SIG-M5 (cell line): Measurements from ENCODE around the gene PPP1R12A.
"Not testable (repeated sequence)": the region's sequence is repeated elsewhere in the genome, so short reads cannot be mapped to it uniquely, and the experiment has no call there.

Experiments used
- DNase-seq: peaks from one replicate; lab custom pipeline; 2025; lab: John Stamatoyannopoulos, UW

Gene PPP1R12A

GRCh38 chr12:79891506-79892162, 43.3 kb downstream of the PPP1R12A start:
- no peak for DNase-seq

GRCh38 chr12:79887890-79888289, 47.0 kb downstream of the PPP1R12A start:
- no peak for DNase-seq

DNA sequence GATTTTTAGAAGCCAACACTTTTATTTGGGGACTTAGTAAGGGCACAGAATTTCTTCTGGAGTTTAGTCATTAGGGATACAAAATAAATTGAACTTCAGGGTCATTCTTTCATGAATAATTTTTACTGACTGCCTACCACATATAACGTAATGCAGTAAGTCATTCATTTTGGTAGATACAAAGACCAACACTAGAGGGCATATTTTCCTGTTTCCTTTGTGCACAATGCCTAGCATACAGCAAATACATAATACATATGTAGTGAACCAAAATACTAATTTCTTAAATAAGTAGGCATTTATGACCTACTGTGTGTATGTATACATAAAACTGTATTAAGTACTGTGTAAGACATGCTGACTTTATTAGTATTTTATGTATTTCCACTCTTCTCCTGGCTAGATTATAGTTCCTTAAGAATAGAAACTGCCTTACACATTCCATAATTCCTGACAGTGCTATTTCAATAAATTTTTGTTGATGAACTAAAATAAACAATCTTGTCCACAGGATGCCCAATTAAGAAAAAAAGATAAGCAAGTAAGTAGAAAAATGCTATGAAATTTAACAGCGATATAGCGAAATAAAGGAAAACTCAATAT, 47.9 kb downstream of the PPP1R12A start:
- DNase-seq = no peak

GRCh38 chr12:79885911-79886490, 48.9 kb downstream of the PPP1R12A start:
- DNase-seq = no peak

DNA sequence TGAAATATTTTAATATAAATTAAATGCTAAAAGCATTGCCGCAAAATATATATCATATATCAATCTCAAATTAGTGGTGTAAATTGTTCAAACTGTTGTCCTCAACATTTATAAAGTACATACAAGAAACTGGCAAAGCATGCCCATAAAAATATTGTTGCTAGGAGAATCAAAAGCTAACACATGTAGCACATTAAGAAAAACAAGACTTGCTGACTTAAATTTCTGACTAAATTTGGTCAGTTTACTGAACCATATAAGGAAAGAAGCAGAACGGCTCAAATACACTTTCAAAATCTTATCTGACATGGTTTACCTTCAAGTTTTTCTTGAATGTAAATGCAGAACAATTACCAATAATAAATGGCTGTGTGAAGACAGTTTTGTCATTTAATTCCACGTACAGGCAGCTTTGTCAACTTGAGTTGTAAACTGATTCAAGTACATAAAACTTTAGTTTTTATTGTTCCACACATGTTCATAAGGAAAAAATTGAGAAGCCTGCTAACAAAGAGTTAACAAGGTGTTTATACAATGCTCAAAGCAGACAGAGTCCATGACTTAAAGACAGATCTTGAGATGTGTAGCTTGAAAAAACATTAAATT, 50.4 kb downstream of the PPP1R12A start:
- DNase-seq = no peak

GRCh38 chr12:79883216-79883615, 51.7 kb downstream of the PPP1R12A start:
- no peak for DNase-seq

DNA sequence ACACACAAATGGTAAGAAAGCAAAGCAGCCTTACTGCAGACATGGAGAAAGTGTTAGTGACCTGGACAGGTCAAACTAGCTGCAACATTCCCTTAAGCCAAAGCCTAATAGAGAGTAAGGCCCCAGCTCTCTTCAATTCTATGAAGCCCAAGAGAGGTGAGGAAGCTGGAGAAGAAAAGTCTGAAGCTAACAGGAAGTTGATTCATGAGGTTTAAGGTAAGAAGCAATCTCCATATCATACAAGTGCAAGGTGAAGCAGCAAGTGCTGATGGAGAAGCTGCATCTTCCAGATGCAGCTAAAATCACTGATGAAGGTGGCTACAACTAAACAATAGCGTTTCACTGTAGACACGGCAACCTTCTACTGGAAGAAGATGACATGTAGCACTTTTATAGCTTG, 53.5 kb downstream of the PPP1R12A start:
- no peak for DNase-seq

DNA sequence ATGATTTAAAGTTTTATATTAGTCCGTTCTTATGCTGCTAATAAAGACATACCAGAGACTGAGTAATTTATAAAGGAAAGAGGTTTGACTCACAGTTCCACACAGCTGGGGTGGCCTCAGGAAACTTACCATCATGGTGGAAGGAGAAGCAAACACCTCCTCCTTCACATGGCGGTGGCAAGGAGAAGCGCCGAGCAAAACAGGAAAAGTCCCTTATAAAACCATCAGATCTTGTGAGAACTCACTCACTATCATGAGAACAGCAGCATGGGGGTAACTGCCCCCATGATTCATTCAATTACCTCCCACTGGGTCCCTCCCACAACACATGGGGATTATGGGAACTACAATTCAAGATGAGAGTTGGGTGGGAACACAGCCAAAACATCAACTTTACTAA, 56.4 kb downstream of the PPP1R12A start:
- not testable (repeated sequence) for DNase-seq

- DNase-seq = no peak
These were observed 57.7 kb downstream of the PPP1R12A start for GRCh38 chr12:79877246-79877645.

DNA sequence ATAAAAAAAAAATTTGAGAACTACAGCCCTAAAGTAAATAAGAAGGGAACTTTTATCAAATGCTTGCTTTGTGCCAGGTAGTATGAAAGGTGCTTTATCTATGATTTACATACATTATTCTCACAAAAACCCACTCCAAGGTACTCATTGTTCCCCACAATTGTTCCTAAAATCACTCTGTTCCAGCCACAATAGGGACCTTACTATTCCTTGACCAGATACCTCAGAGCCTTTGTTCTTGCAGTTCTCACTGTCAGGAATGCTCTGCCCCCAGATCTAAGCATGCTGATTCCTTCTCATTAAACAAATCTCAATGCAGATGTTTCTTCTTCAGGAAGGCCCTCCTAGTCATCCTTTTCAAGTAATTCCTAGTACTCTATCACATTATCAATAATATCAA, 60.2 kb downstream of the PPP1R12A start:
- no peak for DNase-seq

GRCh38 chr12:79873201-79873600, 61.7 kb downstream of the PPP1R12A start:
- DNase-seq = no peak

GRCh38 chr12:79871621-79872020, 63.3 kb downstream of the PPP1R12A start:
- no peak for DNase-seq

DNA sequence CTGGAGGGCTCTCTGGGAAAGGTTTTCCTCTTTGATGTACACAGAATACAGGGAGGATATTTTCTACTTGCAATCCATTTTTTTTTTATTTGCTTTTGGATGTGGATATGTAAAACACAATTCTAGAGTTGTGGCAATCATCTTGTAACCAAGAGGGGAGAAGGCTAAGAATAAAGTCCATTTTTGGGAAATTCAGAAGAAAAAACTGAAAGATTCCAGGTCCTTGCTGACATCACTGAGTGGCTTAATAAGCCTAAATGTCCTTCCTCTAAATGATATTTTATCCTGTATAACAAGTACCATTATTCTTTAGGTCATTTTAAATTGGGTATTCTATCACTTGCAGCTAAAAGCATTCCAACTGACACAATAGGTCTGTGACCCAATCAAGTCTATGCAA, 64.0 kb downstream of the PPP1R12A start:
- no peak for DNase-seq

DNA sequence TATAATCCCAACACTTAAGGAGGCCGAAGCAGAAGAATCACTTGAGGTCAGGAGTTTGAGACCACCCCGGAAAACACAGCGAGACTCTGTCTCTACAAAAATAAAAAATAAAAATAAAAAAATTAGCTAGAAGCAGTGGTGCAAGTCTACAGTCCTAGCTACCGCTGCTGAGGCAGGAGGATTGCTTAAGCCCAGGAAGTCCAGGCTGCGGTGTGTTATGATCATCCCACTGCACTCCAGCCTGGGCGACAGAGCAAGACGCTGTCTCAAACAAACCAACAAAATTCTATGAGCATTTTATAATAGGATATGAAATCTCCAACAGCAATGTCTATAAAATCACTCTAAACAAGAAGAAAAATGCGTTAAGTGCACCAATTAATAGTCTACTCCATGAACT, 75.3 kb downstream of the PPP1R12A start:
- no peak for DNase-seq

GRCh38 chr12:79858518-79858917, 76.4 kb downstream of the PPP1R12A start:
- no peak for DNase-seq

- no peak for DNase-seq
These were observed 77.2 kb downstream of the PPP1R12A start for GRCh38 chr12:79857675-79858074.

GRCh38 chr12:79850610-79851299, 84.1 kb downstream of the PPP1R12A start:
- no peak for DNase-seq

GRCh38 chr12:79848339-79848738, 86.6 kb downstream of the PPP1R12A start:
- DNase-seq = no peak

GRCh38 chr12:79847417-79847816, 87.5 kb downstream of the PPP1R12A start:
- no peak for DNase-seq

DNA sequence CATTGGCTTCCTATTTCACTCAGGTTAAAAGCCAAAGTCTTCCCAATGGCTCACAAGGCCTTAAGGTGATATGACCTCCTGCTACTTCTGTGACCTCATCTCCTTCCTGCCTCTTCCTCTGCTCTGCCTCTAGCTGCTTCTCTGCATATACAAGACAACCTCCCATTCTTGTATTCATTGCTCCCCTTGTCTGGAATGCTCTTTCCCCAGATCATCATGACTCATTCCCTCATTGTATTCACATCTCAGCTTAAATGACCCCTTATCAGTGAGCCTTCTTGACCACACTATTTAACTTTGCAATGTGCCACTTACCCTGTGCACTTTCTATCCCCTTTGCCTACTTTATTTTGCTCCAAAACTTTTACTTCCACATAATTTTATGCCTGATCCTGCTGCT, 90.2 kb downstream of the PPP1R12A start:
- no peak for DNase-seq

- DNase-seq = no peak
These were observed 90.9 kb downstream of the PPP1R12A start for GRCh38 chr12:79843978-79844377.

GRCh38 chr12:79842630-79843029, 92.3 kb downstream of the PPP1R12A start:
- no peak for DNase-seq

GRCh38 chr12:79841878-79842265, 93.0 kb downstream of the PPP1R12A start:
- DNase-seq = no peak
